GM18868 (cell line): Measurements from ENCODE around the gene PLEKHH3.
A peak's percentile ranks its signal among the peaks of the same experiment; 100 is the strongest.

ENCODE experiments used
- ATAC-seq: cut with Tn5 transposase; IDR thresholded peaks from one replicate; pipeline ENCODE4 v1.9.1; 2021; ENCODE audit warnings: mild to moderate bottlenecking, moderate library complexity; ENCODE audit not compliant: unreplicated experiment

The PLEKHH3 gene

GRCh38 chr17:42686520-42687128 is 9.8 kb upstream of the PLEKHH3 start:
- no peak for ATAC-seq

DNA sequence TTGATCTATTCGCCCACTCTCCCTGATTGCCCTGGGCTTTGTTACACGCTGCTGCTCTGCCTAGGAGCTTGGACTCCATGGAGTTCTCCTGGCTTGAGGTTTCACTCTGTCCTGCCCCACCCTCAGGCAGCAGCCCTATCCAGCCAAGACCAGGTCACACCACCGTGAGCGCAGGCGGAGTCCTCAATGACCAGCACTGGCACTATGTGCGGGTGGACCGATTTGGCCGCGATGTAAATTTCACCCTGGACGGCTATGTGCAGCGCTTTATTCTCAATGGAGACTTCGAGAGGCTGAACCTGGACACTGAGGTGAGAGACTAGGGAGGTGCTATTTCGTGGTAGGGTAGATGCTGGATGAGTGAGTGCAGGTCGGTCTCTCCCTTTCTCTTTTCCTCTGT is 9.0 kb upstream of the PLEKHH3 start:
- ATAC-seq: no peak

GRCh38 chr17:42684929-42685556 is 8.2 kb upstream of the PLEKHH3 start:
- ATAC-seq: no peak

GRCh38 chr17:42683407-42684034 is 6.7 kb upstream of the PLEKHH3 start:
- ATAC-seq: no peak

DNA sequence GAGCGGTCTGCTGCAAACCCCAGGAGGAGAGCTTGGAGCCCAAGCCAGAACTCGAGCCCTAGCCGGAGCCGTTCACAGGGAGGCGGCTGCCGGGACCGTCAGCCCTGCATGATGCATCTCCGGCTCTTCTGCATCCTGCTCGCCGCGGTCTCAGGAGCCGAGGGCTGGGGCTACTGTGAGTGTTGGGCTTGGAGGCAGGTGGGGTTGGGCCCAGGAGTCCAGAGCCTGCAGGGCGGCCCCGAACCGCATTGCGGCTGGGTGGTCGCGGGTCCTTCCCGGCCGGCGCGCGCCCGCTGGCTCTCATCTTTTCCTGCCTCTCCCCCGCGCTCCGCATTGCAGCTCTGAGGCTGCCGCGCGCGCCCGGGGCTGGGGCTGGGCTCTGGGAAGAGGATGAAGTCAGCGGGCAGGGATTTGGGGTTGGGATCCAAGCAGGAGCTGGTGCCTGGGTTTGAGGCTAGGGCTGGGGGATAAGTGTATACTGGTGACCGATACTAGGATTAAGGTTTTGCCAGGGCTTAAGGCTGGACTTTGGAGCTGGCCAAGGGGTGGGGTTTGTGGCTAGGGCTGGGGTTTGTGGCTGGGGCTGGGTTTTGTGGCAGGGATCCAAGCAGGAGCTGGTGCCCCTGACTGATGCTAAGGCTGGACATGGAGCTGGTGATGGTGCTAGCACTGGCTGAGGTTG is 6.1 kb upstream of the PLEKHH3 start:
- no peak for ATAC-seq

- no peak for ATAC-seq
These were observed 5.4 kb upstream of the PLEKHH3 start, which contains the start of gene CNTNAP1 for GRCh38 chr17:42681976-42682721. Gene CNTNAP1 (plus strand): TSS chr17:42682531. CDS start chr17:42682830, 299 bp downstream.

DNA sequence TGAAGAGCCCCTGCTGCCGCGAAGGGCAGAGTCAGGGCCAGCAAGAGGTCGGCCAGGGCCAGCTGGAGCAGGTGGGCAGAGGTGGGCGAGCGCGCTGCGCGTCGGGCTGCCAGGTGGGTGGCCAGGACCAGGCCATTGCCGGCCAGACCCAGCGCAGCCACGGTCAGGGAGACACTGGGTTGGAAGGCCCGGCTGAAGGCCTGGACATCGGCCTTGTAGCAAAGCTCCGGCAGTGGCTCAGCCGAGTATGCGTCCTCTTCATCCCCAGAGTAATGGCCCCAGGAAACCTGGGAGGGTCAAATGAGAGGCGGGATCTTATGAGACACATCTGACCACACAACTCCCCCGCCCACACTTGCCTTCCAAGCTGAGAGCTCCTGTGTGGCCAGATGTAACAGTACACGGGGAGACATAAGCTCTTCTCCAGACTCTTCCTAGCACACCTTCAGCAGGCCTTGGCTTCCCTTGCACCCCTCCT is 3.6 kb upstream of the PLEKHH3 start:
- no peak for ATAC-seq

DNA sequence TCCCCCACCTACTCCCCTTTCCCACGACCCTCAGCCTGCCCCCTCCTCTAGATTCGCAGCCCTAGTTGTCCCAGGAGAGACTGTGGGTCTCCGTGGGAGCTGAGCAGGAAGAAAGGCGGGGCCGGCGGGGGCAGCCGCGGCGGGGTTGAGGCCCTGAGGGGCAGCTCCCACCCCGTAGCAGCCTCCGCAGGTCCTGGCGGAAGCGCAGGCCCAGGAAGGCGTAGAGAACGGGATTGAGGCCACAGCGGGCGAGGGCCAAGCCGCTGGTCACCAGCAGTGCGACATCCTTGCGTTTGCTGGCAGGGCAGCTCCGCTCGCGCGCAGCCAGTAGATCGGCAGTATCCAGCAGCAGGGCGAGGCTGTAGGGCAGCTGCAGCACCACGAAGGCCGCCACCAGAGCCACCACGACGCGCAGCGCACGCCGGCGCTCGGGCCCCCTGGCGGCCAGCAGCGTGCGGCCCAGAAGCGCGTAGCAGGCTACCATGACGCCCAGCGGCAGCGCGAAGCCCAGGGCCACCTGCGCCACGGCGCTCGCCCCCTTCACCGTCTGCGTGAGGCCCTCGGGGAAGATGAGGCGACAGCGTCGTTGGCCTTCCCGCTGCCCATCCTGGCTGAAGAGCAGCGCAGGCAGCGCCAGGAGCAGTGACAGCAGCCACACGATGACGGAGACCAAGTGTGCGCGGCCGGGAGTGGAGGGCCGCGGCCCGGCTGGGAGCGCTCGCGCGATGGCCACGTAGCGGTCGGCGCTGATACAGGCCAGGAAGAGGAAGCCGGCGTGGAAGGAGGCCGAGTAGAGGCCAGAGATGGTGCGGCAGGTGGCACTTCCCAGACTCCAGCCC is 2.9 kb upstream of the PLEKHH3 start:
- no peak for ATAC-seq

DNA sequence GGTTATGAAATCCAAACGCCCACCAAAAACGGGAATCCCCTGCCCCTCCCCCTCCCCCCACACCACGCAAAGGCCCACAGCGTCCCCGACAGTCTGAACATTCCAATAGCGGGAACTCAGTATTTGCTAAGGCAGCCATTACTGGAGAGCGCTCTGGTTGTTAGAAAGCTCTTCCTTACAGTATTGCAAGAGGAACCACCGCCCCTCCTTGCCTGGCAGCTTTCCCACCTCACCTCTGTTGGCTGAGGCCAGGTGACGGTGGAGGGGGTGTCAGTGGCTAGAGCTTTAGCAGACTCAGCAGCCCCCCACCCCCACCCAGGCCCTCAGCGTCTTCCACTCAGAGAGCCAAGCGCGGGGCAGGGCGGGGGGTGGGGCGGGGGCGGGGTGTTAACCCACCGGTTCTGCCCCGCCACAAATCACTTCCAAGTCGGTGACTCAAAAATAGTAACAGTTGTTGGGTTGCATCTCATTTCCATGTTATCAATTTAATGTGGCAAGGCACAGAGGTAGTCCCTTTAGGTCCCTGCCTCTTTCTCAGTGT is 2.2 kb upstream of the PLEKHH3 start:
- ATAC-seq: no peak

GRCh38 chr17:42677921-42678781 is 1.4 kb upstream of the PLEKHH3 start:
- ATAC-seq: peak; percentile 26

- ATAC-seq: peak; percentile 70
These were observed 441 bp upstream of the PLEKHH3 start for GRCh38 chr17:42677012-42677857.

DNA sequence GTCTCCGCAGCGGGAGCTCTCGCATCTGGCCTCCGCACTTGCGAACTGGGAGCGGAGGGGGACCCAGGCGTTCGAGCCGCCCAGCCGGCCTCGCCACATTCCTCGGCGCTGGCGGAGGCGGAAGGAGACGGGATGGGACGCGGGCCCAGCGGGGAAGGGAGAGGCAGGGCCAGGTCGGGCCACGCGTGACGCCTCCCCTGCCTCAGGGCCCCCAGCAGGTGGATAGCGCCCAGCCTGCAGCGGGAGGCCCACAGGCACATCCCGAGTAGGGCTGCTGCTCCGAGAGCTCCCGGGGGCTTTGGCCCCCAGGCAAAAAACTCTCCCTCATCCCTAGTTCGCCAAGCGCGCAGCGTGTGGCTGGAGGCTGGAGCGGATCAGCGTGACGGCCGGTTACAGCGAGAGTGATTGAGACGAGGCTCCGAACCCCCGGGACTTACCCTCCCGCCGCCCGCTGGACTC is 800 bp downstream of the PLEKHH3 start:
- ATAC-seq: no peak

DNA sequence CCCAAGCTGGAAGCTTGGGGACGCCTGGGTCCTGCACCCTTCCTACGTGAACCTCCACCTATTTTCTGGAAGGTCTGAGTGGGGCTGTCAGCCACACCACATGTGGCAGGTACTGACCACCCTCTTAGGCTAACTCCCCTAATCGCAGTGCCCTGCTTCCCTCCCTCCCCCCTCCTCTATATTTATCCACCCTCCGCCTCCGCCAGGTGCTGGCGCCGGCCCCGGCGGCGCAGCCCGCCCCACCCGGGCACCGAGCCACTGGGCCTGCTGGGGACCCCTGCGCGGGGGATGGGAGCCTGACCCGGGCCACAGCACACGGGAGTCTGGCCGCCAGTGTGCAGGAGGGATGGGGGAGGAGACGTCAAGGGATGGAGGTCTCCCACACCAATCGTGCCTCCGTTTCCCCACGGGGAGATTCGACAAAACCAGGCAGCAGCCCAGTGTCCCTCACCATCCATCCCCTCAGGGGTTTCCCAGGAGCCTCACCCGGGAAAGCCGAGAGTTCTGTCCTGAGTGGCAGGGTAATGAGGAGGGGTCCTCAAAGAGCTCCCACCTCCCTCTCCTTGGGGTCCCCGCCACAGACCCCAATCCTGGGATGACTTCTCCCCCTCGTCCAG is 1.3 kb downstream of the PLEKHH3 start:
- ATAC-seq: no peak

DNA sequence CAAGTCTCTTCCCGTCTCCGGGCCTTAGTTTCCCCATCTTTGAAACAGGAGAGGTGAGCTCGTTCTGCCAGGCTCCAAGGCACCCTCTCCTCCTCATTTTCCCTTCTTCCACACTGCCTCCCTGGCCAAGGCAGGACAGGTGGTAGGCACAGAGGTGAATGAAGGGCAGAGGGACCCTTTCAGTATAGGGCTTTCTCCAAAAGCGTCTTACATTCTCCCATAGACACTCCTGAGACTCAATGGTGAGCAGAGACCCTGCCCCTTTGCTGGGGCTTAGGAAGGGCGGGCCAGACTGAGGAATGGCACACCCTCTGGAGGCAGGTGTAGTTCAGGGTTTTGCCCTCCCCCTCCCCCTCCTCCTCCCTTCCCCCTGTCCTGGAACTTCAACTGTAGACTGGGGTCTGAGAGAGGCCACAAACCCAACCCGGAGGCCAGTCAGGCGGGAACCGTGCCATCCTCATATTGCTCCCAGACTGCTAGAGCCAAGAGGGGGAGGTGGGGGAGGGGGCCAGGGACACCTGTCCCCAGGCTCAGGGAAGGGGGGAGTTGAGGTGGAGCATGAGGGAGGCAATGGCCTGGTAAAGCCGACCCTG is 1.9 kb downstream of the PLEKHH3 start:
- ATAC-seq: no peak

- ATAC-seq: no peak
These were observed 2.7 kb downstream of the PLEKHH3 start for GRCh38 chr17:42673885-42674754.

DNA sequence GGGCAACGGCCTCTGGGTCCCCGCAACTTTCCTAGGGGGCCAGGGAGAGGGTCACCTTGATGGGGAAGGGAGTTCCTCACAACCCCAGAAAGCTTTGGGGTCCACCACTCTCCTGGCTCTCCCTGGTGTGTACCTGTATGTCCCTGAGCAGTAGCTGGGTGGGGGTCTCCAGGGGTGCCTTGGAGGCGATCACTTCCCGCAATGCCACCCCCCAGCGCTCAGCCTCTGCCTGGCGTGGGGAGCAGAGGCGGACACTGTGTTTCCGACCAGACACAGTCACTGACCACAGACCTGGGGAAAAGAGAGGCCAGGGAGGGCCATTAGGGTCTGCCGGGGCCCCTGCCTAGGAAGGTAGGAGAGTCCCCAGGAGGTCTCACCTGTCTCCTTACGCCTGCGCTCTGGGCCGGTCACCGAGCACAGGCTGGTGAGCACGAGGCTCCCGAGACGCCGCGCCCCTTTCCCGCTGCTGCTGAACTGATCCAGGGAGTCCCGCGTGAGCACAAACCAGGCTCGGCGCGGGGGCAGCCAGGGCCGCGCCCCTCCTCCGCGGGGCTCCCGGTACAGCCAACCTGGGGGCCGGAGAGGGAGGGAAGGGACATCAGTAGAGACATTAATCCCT is 3.4 kb downstream of the PLEKHH3 start:
- ATAC-seq: no peak
